Esophagus squamous epithelium (tissue), 5 donors: ENCODE data around the gene RRP1. TPM values are rescaled to one million over a fixed set of nuclear protein-coding genes. Genes with fewer than 3 reads are reported as not detected.
A peak's percentile ranks its signal among the peaks of the same experiment; 100 is the strongest.

Experiments used
- DNase-seq: peaks from one replicate; lab custom pipeline; 2025; lab: John Stamatoyannopoulos, UW
- H3K27ac ChIP-seq, 4 donors: fragments of 200-600 bp; sonication (generic); one replicate each; pipeline ENCODE4 v1.5.1; 2016 to 2019; ENCODE audit warnings: mild to moderate bottlenecking in 1 of 4
- H3K27me3 ChIP-seq, 4 donors: fragments of 200-600 bp; sonication (generic); 1 replicate in 3 of 4; 2 replicates in 1 of 4; pipeline versions ENCODE4 v1.5.1 to v1.6.0; 2017 to 2021; ENCODE audit warnings: antibody characterized with exemption in 1 of 4
- H3K36me3 ChIP-seq, 3 donors: fragments of 200-600 bp; sonication (generic); one replicate each; pipeline ENCODE4 v1.5.1; 2016 to 2019
- H3K4me1 ChIP-seq, 3 donors: fragments of 200-600 bp; sonication (generic); one replicate each; pipeline ENCODE4 v1.5.1; 2017 to 2019
- H3K4me3 ChIP-seq, 4 donors: fragments of 200-600 bp; sonication (generic); 1 replicate in 3 of 4; 2 replicates in 1 of 4; pipeline ENCODE4 v1.5.1; 2016 to 2019; ENCODE audit warnings: mild to moderate bottlenecking in 2 of 4, moderate library complexity in 1 of 4
- H3K9me3 ChIP-seq, 3 donors: fragments of 200-600 bp; sonication (generic); one replicate each; pipeline ENCODE4 v1.5.1; 2016 to 2019
- CTCF ChIP-seq, 6 experiments: fragments of 450-650 bp in 4 of 6; fragments of 200-600 bp in 2 of 6; sonication (generic) in 2 of 6; IDR thresholded peaks; one replicate each; pipeline ENCODE4 v1.5.1; 2016 to 2019; ENCODE audit warnings: antibody characterized with exemption in 6 of 6, mild to moderate bottlenecking in 4 of 6, moderate library complexity in 4 of 6
- POLR2A ChIP-seq, 4 donors: fragments of 450-650 bp; IDR thresholded peaks; one replicate each; pipeline ENCODE4 v1.6.1; 2017; ENCODE audit warnings: antibody characterized with exemption in 4 of 4, mild to moderate bottlenecking in 4 of 4, moderate library complexity in 3 of 4
- WGBS, 2 donors: methylation state at CpG; one replicate each; pipeline ENCODE4 v1.1.5; 2018; 5-methylcytosine and 5-hydroxymethylcytosine counted together
- intact Hi-C: fragments of 100-400 bp; cut with DNase I; formaldehyde crosslinking; loops from one replicate; pipeline ENCODE4 v1.15.0; 2022
- total RNA-seq, 4 donors: library from RNA; depleted of rRNA; stranded (reverse); fragments of >200 nt; gene quantifications; one replicate each; pipeline ENCODE4 v1.1.0, GENCODE V29; 2016
- donor health status: DM: yes; HTN: yes; CAD: no.

RRP1 gene
- total RNA-seq, 4 donors from 2014 or later, result 22.5 to 37.2 (median 30.4) TPM

DNA sequence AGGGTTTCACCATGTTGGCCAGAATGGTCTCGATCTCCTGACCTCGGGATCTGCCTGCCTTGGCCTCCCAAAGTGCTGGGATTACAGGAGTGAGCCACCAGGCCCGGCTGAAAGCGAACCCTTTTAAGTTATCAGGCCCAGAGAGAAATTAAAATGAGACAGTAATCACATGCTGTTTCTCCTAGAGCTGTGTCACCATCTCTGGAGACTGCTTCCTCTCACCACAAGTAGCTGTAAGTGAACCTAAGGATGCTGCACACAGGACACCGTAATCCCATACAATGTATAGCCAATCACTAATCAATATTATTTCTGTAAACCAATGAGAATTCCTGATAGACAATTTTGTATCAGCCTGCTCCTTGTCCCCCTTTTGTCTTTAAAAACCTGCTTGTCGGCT is 7.5 kb upstream of the RRP1 start:
- Histone ChIP-seq H3K4me1 (peaks cover 18 to 78% (median 35%) of the 10 kb centered on the region in 3 donors), H3K4me3 (no peak overlapping the region), H3K9me3 (no peaks in the 10 kb centered on the region), H3K27ac (peak overlapping the region; percentile 84 to 99 (median 91)), H3K36me3 (no peaks in the 10 kb centered on the region), H3K27me3 (no peaks in the 10 kb centered on the region)
- WGBS, 2 donors, result 77 to 91% methylated on average over 4 to 5 of the region's 6 CpGs
- intact Hi-C loops, result no loop called here
- TF ChIP-seq CTCF (IDR thresholded peaks at IDR 0.05), result no peak
- no peak for DNase-seq

DNA sequence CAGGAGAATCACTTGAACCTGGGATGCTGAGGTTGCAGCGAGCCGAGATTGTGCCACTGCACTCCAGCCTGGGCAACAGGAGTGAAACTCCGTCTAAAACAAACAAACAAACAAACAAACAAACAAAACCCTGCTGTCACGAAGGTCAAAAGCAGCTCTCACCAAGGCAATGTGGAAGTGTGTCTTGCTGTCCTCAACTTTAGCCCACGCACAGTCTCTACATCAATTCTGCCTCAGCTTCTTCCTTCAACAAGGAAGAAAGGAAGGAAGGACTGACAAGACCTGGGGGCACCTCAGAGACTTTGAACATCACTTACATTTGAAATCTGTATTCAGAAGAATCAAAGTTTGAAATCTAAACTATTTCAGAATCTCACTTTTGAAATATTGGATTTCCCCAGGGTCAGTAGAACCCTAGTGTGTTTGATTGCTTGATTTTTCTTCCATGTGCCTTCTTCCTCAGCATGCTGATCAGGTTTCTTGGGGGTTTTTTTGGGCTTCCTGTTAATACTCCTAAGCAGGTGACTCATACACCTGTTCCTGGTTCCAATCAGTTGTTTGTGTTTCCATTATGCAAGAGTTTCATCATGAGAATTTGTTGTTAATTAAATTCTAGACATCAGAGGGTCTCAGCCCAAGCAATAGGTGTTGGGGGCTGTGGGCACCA is 6.8 kb upstream of the RRP1 start:
- DNase-seq, result no peak
- intact Hi-C loops, result no loop called here
- Histone ChIP-seq H3K4me3 (no peak overlapping the region), H3K27me3 (no peaks in the 10 kb centered on the region), H3K27ac (peak overlapping the region; percentile 84 to 99 (median 91)), H3K9me3 (no peaks in the 10 kb centered on the region), H3K36me3 (no peaks in the 10 kb centered on the region), H3K4me1 (peaks cover 15 to 71% (median 35%) of the 10 kb centered on the region in 3 donors)
- WGBS, 2 donors, result 60 to 65% methylated on average over 4 to 5 of the region's 5 CpGs
- TF ChIP-seq CTCF (IDR thresholded peaks at IDR 0.05) (no peak), POLR2A (IDR thresholded peaks at IDR 0.05) (no peak)

- no peaks in the 10 kb centered on the region for H3K9me3 ChIP-seq
- no peak for TF ChIP-seq CTCF (IDR thresholded peaks at IDR 0.05)
- no peak for TF ChIP-seq POLR2A (IDR thresholded peaks at IDR 0.05)
- 51 to 59% methylated on average over 16 to 17 of the region's 17 CpGs for WGBS, 2 donors
- H3K4me1 ChIP-seq, result peaks cover 15 to 65% (median 35%) of the 10 kb centered on the region in 3 donors
- H3K4me3 ChIP-seq, result no peak overlapping the region
- intact Hi-C loops, result no loop called here
- H3K27ac ChIP-seq, result peak overlapping the region; percentile 84 to 99 (median 91)
- DNase-seq, result no peak
- no peaks in the 10 kb centered on the region for H3K36me3 ChIP-seq
- H3K27me3 ChIP-seq, result no peaks in the 10 kb centered on the region
Measured at GRCh38 chr21:43783098-43783700, 6.2 kb upstream of the RRP1 start.

DNA sequence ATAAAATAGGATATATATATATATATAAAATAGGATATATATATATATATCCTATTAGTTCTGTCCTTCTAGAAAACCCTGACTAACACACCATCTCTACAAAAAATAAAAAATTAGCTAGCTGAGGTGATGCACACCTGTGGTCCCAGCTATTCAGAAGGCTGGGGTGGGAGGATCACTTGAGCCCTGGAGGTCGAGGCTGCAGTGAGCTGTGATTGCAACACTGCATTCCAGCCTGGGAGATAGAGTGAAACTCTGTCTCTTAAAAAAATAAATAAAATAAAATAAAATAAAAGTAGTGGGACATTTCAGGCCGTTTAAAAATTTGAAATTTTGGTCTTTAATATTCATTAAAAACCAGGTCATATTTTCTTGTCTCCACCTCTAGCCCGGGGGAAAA is 4.2 kb upstream of the RRP1 start:
- peak overlapping the region; percentile 57 to 99 (median 90) for H3K27ac ChIP-seq
- peaks cover 21 to 59% (median 32%) of the 10 kb centered on the region in 3 donors for H3K4me1 ChIP-seq
- intact Hi-C loops, result no loop called here
- no peaks in the 10 kb centered on the region for H3K27me3 ChIP-seq
- H3K9me3 ChIP-seq, result no peaks in the 10 kb centered on the region
- TF ChIP-seq POLR2A (IDR thresholded peaks at IDR 0.05), result no peak
- no peak for TF ChIP-seq CTCF (IDR thresholded peaks at IDR 0.05)
- H3K36me3 ChIP-seq, result no peaks in the 10 kb centered on the region
- 38 to 41% methylated on average over 3 of the region's 3 CpGs for WGBS, 2 donors
- peak overlapping the region in 1 of 4 donors; percentile 18 for H3K4me3 ChIP-seq
- no peak for DNase-seq

DNA sequence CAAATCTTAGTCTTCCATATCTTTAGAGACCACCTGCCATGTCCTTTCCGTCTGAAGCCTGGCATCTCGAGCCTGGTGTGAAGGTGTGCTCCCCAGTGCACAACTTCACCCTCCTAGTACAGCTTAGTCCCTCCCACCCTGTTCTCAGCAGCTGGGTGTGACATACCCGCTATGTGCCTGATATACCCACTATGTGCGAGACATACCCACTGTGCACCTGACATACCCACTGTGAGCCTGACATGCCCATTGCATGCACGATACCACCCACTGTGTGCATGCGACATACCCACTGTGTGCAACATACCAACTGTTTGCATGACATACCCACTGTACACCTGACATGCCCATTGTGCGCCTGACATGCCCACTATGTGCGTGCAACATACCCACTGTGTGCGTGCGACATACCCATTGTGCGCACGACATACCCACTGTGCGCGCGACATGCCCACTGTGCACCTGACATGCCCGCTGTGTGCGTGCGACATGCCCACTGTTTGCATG is 3.0 kb upstream of the RRP1 start:
- Histone ChIP-seq H3K27ac (peak overlapping the region; percentile 14 to 99 (median 90)), H3K36me3 (peaks cover 0 to 6% (median 0%) of the 10 kb centered on the region in 3 donors), H3K9me3 (no peaks in the 10 kb centered on the region), H3K4me3 (no peak overlapping the region), H3K27me3 (no peaks in the 10 kb centered on the region), H3K4me1 (peaks cover 30 to 62% (median 33%) of the 10 kb centered on the region in 3 donors)
- TF ChIP-seq CTCF (IDR thresholded peaks at IDR 0.05) (no peak), POLR2A (IDR thresholded peaks at IDR 0.05) (peak in 2 of 4 donors; percentile 11 to 25)
- WGBS, 2 donors, result 81 to 85% methylated on average over 18 of the region's 18 CpGs
- intact Hi-C loops, result no loop called here
- no peak for DNase-seq
